GM18505 (cell line): ENCODE measurements around the gene SMPD1.

Experiments
- ATAC-seq: cut with Tn5 transposase; IDR thresholded peaks from one replicate; pipeline ENCODE4 v1.9.1; 2021; ENCODE audit not compliant: unreplicated experiment
- POLR2A ChIP-seq: IDR thresholded peaks from 4 replicates; pipeline ENCODE4 v1.6.1; 2011; ENCODE audit warnings: borderline replicate concordance; ENCODE audit not compliant: insufficient read depth, insufficient read length; ENCODE audit errors: extremely low read depth

SMPD1 gene

GRCh38 chr11:6411594-6412031 lies 21.3 kb downstream of the SMPD1 start:
- ATAC-seq, result no peak

GRCh38 chr11:6413791-6414201 lies 23.5 kb downstream of the SMPD1 start:
- TF ChIP-seq POLR2A, result no peak
- no peak for ATAC-seq

More at GRCh38 chr11:6411594-6412031, 21.3 kb downstream of the SMPD1 start:
- TF ChIP-seq POLR2A, result no peak

- no peak for TF ChIP-seq POLR2A
- no peak for ATAC-seq
Observed at GRCh38 chr11:6414874-6415328, 24.6 kb downstream of the SMPD1 start.

GRCh38 chr11:6415797-6416196 lies 25.5 kb downstream of the SMPD1 start:
- no peak for ATAC-seq
- no peak for TF ChIP-seq POLR2A

GRCh38 chr11:6417907-6418556 lies 27.8 kb downstream of the SMPD1 start:
- ATAC-seq, result no peak
- no peak for TF ChIP-seq POLR2A

GRCh38 chr11:6418557-6419008 lies 28.3 kb downstream of the SMPD1 start:
- TF ChIP-seq POLR2A, result no peak
- ATAC-seq, result peak; percentile 28

- peak; percentile 60 for TF ChIP-seq POLR2A
Observed at GRCh38 chr11:6419009-6419631, 28.8 kb downstream of the SMPD1 start, which contains the start of gene APBB1. TSS of gene APBB1 (minus strand) at chr11:6419094. CDS start at chr11:6411347, 7,747 bp downstream.

GRCh38 chr11:6420677-6421076 lies 30.4 kb downstream of the SMPD1 start:
- ATAC-seq, result no peak
- no peak for TF ChIP-seq POLR2A

More at GRCh38 chr11:6419009-6419631, 28.8 kb downstream of the SMPD1 start, which contains the start of gene APBB1:
- peak; percentile 57 for ATAC-seq

GRCh38 chr11:6427516-6427915 lies 37.2 kb downstream of the SMPD1 start:
- no peak for ATAC-seq

GRCh38 chr11:6431861-6432260 lies 41.6 kb downstream of the SMPD1 start:
- no peak for TF ChIP-seq POLR2A
- ATAC-seq, result no peak

More at GRCh38 chr11:6427516-6427915, 37.2 kb downstream of the SMPD1 start:
- TF ChIP-seq POLR2A, result no peak

- no peak for ATAC-seq
- no peak for TF ChIP-seq POLR2A
Observed at GRCh38 chr11:6433998-6434660, 43.9 kb downstream of the SMPD1 start.

GRCh38 chr11:6437423-6437822 lies 47.1 kb downstream of the SMPD1 start:
- no peak for ATAC-seq
- no peak for TF ChIP-seq POLR2A

GRCh38 chr11:6437993-6438392 lies 47.7 kb downstream of the SMPD1 start:
- no peak for ATAC-seq
- TF ChIP-seq POLR2A, result no peak

GRCh38 chr11:6438979-6439571 lies 48.8 kb downstream of the SMPD1 start:
- no peak for ATAC-seq
- TF ChIP-seq POLR2A, result no peak

- TF ChIP-seq POLR2A, result no peak
- no peak for ATAC-seq
Observed at GRCh38 chr11:6440906-6441358, 50.7 kb downstream of the SMPD1 start, which contains the start of gene HPX. TSS of gene HPX (minus strand) at chr11:6440987. CDS start at chr11:6440963, 24 bp downstream.
